HG03520 (cell line): ENCODE data around the gene NEK6.
"Not testable (repeated sequence)": the region's sequence is repeated elsewhere in the genome, so short reads cannot be mapped to it uniquely, and the experiment has no call there.

Source experiments
- ATAC-seq: cut with Tn5 transposase; IDR thresholded peaks from one replicate; pipeline ENCODE4 v1.9.1; 2021; ENCODE audit warnings: mild to moderate bottlenecking, moderate library complexity; ENCODE audit not compliant: unreplicated experiment

Gene NEK6

DNA sequence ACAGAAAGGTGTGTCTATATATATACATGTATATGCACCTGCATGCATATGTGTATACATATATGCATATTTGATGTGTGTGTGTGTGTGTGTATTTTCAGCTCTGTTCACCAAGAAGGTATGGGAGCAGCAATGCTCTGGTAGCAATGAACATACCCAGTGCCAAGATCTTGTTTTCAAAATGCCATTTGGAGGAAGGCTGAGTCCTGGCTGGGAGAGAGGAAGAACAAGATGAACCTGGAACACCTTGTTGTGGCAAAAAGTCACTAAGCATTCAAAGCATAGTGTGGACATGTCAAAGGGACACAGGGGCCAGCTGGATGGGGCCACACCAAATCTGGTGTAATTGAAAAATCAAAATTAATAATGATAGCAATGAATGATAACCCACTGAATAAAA is 31.8 kb upstream of the NEK6 start:
- ATAC-seq, result no peak

- no peak for ATAC-seq
Measured at GRCh38 chr9:124228516-124228915, 29.2 kb upstream of the NEK6 start.

GRCh38 chr9:124231095-124231737 is 26.5 kb upstream of the NEK6 start:
- no peak for ATAC-seq

- ATAC-seq, result peak; percentile 15
Measured at GRCh38 chr9:124238546-124239140, 19.1 kb upstream of the NEK6 start.

DNA sequence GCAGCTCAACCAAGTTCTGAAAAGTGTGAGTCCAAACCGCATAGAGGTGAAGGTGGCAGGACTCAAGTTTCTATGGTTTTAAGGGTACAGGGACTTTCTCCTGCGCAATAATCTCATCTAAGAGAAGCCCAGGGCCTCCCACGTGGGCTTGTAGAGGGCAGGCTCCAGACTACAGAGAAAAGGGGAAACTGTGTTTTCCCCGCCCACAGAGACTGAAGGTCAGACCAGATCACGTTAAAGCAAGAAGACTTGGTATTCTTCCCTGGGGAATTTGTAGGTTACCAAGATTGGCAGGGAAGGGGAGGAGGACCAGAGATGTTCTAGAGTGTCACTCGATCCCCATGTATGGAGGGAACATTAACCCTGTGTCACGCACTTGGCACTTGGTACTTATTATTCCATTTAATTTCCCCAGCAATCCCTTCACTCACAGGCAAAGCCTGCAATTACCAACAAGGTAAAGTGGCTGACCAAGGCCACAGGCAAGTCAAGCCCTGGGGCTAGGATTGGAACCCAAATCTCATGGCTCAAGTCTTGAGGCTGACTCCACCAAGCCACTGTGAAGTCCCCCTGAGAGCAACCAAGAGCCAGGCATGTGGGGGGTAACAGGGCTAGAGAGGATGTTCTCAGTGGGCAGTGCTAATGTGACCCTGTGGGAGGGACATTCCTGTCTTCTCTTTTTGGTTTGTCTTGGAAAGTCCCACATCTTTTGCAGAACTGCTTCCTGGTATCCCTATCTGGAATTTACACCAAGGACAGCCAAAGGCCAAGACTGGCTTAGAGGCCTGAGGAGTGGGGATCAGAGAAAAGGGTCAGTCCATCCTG is 18.3 kb upstream of the NEK6 start:
- peak; percentile 70 for ATAC-seq

GRCh38 chr9:124242331-124243194 is 15.2 kb upstream of the NEK6 start:
- no peak for ATAC-seq

GRCh38 chr9:124247393-124247792 is 10.4 kb upstream of the NEK6 start:
- ATAC-seq, result not testable (repeated sequence)

- ATAC-seq, result no peak
Measured at GRCh38 chr9:124248066-124248465, 9.7 kb upstream of the NEK6 start.

DNA sequence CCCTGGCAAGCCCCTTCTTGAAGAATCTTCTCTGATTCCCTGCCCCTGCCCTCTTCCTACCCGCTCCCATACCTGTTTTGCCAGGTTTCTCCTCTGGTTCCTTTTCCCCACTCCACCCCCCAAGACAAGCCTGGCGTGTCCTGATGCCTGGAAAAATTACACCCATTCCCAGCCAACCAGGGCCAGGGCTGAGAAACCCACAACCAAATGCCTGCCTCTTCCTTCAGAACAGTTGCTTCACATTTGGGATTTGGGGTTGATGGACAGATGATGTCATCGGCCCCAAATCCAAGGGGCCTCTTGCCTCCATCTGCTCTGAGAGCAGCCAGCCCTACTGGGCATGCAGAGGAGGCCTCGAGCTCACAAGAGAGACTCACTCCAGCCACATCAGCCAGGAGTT is 8.8 kb upstream of the NEK6 start:
- no peak for ATAC-seq

DNA sequence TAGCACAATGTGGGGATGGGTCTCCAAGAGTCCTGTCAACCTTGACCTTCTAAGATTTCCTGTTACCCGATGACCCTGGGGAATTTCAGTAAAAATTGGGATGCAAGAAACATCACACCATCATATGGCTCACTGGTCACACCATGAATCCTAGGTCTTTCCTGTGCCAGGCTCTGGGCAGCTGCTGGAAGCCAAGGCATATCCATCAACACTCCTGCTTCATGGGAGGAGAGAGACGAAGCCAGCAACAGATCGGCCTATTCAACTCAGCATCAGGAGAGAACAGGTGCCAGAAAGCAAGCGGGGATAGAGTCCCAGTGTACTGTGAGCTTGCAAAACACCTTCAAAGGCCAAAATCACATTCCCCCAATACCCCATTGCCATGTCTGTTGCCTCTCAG is 6.5 kb upstream of the NEK6 start:
- no peak for ATAC-seq

DNA sequence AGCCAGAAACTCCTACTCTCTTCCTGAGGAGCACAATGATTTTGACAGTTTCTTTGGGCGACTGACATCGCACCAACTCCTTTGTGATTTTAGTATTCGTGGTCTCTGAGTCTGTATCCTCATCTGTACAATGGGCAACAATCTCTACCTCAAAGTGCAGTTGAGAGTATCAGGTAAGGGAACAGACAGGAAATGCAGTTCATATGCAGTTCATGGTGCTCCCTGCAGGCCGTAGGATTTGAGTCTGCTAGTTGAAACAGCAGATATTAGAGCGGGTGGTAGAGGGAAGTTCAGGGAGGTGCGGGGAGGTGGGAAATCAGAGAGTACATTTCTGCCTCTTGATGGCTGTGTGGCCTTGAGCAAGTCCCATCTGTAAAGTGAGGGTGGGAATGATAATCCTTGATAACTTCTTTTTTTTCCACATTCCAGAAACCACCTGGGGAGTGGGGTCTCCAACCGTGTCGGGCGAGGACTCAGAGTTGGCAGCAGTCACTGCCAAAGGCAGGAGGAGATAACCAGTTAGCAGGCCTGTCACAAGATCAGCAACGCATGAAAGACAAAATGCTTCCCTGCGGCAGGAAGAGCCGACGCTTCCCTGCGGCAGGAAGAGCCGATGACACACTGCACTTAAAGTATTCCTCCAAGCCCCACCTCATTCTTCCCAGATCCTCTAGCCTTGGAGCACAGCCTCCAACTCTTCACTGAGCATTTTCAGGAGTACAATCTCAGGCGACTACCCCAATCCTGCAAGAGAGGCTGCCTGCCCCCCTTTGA is 6.0 kb upstream of the NEK6 start:
- ATAC-seq, result no peak

GRCh38 chr9:124252878-124253277 is 4.9 kb upstream of the NEK6 start:
- not testable (repeated sequence) for ATAC-seq

DNA sequence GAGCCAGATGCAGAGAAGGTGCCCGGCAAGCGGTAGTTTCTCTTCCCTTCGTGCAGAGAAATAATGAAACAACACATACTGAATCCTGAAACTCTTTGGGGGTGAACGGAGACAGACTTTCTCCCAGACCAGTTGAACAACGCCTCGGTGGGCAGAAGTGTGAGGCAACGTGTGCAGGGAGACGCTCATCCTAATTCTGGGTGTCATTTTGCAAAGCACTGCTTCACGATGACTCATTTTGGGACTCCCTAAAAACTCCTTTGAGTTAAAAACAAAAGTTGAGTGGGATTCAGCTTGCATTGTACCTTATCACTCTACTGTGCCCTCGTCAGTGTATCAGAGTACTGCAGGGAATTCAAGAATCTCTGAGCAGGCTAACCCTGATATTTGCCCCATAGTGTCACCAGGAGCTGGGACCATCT is 3.5 kb upstream of the NEK6 start:
- peak; percentile 61 for ATAC-seq

DNA sequence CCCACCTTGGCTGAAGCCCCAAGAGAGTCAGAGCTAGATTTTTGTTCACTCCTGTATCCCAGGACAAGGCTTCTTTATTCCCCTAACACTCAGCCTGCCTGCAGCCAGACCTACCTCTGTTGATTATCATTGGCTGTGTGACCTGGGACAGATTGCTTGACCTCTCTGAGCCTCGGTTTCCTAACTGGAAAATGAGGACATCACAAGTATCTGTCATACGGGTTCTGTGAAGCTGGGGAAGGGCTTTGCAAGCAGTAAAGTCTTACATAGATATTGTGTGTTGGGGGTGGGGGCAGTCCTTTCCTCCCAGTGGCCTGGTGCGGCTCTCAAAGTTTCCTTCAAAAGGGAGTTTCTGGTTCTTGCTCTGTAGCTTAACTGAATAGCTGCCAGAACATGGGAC is 2.5 kb upstream of the NEK6 start:
- no peak for ATAC-seq

- no peak for ATAC-seq
Measured at GRCh38 chr9:124256517-124257069, 1.2 kb upstream of the NEK6 start.

DNA sequence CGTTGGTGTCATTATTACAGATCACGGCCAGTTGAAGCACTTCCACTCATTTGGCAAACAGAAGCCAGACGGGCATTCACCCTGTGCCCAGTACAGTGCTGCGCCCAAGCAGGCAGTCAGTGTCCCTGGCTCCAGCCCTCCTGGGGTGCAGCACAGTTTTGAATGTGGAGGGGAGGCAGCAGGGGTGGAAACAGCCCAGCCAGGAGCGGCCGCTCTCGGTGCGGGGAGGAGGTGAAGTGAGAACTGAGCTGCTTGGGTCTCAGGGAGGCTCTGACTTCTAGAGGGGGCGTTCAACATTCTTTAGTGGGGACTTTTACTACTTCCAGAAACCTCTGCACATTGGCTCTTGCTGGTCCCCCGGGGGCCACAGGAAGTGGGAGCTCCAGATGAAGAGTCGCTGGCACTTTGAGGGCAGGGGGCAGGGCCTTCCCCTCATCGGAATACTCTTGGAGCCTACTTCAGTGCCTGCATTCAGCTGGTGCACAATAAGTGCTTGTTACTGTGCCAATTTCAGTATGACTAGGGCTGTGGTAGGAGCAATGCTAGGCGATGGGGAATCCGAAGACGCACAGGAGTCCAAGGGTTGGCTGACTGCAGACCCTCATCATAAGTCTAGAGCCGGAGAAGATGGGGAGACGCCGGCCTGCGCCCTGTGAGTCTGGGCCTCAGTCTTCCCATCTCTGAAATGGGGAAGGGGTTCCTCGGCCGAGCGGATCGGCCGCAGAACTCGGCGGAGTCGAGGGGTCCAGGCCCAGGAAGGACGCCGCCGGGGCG is 492 bp upstream of the NEK6 start:
- no peak for ATAC-seq

DNA sequence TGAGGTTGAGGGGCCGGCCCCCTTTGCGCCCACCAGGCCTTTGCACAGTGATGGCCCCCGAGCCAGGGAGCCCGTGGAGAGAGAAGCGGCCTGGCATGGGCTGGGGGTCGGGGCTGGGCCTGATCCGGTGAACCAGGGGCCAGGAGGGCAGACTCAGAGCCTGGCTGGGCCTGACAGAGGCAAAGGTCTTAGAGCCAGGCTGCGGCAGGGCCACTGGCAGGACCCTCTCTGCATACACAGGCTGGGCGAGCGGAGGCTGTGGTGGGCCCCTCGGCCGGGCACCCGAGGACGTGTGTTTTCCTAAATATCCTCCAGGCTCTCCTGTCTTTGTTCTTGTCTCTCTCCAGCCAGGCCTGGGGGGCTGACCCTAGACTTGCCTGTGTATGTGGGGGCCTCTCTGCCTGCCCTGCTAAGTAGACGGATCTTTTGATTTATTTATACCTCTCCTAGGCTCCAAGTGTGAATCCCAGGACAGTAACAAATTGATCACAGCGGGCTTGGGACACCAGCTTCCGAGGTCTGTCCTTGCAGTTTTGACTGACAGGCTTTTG is 933 bp downstream of the NEK6 start:
- no peak for ATAC-seq

DNA sequence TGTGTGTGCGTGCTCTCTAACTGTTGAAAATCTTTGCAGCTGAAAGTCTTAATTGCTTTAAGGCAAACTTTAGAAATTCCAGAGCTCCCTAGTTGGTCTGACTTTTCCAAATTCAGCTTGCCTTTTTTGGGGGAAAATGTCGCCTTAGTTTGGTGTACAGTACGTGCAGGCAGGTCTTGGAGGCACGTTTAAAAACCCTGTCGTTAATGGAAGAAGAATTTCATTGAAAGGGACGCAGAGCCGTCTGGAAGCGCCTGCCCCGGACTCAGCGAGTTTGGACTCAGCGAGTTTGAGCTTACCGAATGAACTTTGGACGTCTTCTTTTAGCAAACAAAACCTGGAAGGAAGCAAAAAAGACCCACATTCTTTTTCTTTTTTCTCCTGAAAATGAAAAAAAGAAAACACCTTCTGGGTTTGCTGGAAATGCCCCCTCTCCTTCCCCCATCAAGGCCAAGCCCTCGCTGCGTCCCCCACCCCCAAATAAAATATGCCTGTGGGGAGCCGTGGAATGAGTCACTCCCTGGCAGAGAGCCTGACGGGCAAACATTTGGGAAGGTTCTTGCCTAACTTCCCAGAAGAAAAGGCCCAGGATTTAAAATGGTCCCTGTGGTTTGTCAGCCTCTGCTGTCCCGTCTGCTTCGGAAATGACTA is 1.5 kb downstream of the NEK6 start:
- no peak for ATAC-seq
